ENCODE measurements around the gene OR8J3.
"Not testable (repeated sequence)": the region's sequence is repeated elsewhere in the genome, so short reads cannot be mapped to it uniquely, and the experiment has no call there.

The OR8J3 gene

DNA sequence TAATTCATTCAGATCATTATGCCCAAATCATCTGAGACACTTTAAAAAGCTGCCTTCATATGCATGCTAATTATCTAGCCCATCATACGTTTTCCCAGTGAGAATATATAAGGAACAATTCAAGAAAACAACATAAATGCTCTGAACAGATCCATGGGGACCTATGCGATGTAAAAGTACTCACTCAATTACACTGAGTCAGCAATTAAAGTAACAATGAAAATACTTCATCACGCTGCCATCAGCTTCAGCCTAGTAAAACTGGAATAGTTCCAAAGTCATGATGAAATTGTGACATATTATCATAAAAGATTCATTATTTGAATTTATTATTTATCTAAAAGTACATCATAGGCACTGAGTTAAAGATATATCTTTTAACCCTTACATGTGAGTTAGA is 23.8 kb upstream of the OR8J3 start:
- Mint-ChIP-seq H3K9me3 (no peaks in the 10 kb centered on the region), H3K36me3 (ENCODE audit: low read depth) (no peaks in the 10 kb centered on the region), H3K4me3 (no peak overlapping the region), H3K4me1 (no peaks in the 10 kb centered on the region), H3K27ac (no peak overlapping the region), H3K27me3 (ENCODE audit: low read depth, poor library complexity) (no peaks in the 10 kb centered on the region)
- TF ChIP-seq, protein P1, sequence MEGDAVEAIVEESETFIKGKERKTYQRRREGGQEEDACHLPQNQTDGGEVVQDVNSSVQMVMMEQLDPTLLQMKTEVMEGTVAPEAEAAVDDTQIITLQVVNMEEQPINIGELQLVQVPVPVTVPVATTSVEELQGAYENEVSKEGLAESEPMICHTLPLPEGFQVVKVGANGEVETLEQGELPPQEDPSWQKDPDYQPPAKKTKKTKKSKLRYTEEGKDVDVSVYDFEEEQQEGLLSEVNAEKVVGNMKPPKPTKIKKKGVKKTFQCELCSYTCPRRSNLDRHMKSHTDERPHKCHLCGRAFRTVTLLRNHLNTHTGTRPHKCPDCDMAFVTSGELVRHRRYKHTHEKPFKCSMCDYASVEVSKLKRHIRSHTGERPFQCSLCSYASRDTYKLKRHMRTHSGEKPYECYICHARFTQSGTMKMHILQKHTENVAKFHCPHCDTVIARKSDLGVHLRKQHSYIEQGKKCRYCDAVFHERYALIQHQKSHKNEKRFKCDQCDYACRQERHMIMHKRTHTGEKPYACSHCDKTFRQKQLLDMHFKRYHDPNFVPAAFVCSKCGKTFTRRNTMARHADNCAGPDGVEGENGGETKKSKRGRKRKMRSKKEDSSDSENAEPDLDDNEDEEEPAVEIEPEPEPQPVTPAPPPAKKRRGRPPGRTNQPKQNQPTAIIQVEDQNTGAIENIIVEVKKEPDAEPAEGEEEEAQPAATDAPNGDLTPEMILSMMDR (IDR thresholded peaks at IDR 0.05) = no peak
- no peak for DNase-seq

DNA sequence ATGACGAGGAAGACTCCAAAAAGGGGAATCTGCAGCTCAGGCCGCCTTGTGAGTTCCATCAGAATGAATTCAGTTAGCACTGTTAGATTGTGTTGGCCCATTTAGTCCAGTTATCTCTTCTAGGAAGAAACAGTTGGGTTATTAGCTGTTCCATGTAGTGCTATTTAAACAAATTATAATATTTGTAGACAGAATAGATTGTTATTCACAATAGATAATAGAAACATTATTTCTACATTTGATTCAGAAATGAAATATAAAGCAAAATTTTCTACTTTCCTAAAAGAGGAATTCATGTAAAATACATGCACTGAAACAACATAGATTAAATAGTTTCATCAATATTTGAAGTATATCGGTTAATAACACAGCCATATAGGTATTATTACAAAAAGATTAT is 20.2 kb upstream of the OR8J3 start, which contains the start of gene OR8K5:
Gene OR8K5 (minus strand): TSS at position 101 of the 400 bp plus-strand sequence. CDS start 0 bp downstream, at position 101.
- Mint-ChIP-seq H3K27ac (no peak within 1 kb of the TSS), H3K36me3 (ENCODE audit: low read depth) (no peaks in the 10 kb centered on the region), H3K4me1 (no peaks in the 10 kb centered on the region), H3K9me3 (peaks cover 10% of the 10 kb centered on the region), H3K27me3 (ENCODE audit: low read depth, poor library complexity) (no peaks in the 10 kb centered on the region), H3K4me3 (no peak within 1 kb of the TSS)
- TF ChIP-seq, protein P1 (IDR thresholded peaks at IDR 0.05) = no peak
- no peak for DNase-seq

DNA sequence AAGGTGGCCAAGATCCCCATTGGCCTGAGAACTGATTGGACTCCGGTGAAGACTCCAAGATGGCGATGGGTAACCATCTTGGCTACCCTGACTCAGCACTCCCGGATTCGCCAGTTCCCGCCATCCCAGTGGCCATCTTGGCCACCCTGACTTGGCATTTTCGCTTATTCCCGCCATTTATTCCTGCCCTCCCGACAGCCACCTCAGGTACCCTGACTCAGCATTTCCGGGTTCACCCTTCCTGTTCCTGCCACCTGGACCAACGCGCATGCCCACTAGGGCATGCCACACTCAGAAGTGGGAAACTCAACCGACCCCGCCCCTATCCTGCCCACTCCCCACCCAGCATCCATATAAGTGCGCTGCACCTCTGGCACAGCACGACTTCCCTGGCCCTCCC is 12.3 kb upstream of the OR8J3 start:
- H3K4me3 Mint-ChIP-seq = no peak overlapping the region
- H3K9me3 Mint-ChIP-seq = peaks cover 33% of the 10 kb centered on the region
- no peaks in the 10 kb centered on the region for H3K36me3 Mint-ChIP-seq (ENCODE audit: low read depth)
- TF ChIP-seq, protein P1 (IDR thresholded peaks at IDR 0.05) = no peak
- H3K27me3 Mint-ChIP-seq (ENCODE audit: low read depth, poor library complexity) = no peaks in the 10 kb centered on the region
- no peaks in the 10 kb centered on the region for H3K4me1 Mint-ChIP-seq
- no peak overlapping the region for H3K27ac Mint-ChIP-seq
- DNase-seq = no peak

GRCh38 chr11:56151376-56151775 is 11.4 kb upstream of the OR8J3 start:
- no peaks in the 10 kb centered on the region for H3K4me1 Mint-ChIP-seq
- no peak for DNase-seq
- H3K27ac Mint-ChIP-seq = no peak overlapping the region
- H3K27me3 Mint-ChIP-seq (ENCODE audit: low read depth, poor library complexity) = no peaks in the 10 kb centered on the region
- no peaks in the 10 kb centered on the region for H3K36me3 Mint-ChIP-seq (ENCODE audit: low read depth)
- no peak overlapping the region for H3K4me3 Mint-ChIP-seq
- TF ChIP-seq, protein P1 (IDR thresholded peaks at IDR 0.05) = no peak
- peaks cover 30% of the 10 kb centered on the region for H3K9me3 Mint-ChIP-seq

DNA sequence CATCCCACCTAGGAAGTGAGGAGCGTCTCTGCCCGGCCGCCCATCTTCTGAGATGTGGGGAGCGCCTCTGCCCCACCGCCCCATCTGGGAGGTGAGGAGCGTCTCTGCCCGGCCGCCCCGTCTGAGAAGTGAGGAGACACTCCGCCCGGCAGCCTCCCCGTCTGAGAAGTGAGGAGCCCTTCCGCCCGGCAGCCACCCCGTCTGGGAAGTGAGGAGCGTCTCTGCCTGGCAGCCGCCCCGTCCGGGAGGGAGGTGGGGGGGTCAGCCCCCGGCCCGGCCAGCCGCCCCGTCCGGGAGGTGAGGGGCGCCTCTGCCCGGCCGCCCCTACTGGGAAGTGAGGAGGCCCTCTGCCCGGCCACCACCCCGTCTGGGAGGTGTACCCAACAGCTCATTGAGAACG is 3.7 kb upstream of the OR8J3 start:
- not testable (repeated sequence) for H3K36me3 Mint-ChIP-seq (ENCODE audit: low read depth); H3K4me1 Mint-ChIP-seq; H3K27me3 Mint-ChIP-seq (ENCODE audit: low read depth, poor library complexity); DNase-seq; H3K9me3 Mint-ChIP-seq; H3K4me3 Mint-ChIP-seq; H3K27ac Mint-ChIP-seq

DNA sequence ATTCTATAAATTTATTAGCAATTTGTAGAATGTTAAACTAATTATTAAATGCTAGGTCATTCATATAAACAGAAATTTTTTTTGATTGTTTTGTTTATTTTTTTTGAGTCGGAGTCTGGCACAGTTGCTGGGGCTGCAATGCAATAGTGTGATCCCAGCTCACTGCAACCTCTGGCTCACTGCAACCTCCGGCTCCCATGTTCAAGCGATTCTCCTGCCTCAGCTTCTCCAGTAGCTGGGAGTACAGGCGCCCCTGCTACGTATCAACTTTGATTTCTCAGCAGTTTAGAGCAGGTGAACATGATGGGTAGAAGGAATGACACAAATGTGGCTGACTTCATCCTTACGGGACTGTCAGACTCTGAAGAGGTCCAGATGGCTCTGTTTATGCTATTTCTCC is 17.9 kb downstream of the OR8J3 start, which contains the start of gene OR8H3:
Gene OR8H3 (plus strand): TSS at position 301 of the 400 bp plus-strand sequence. CDS start 0 bp downstream, at position 301.
- Mint-ChIP-seq H3K4me3 (no peak within 1 kb of the TSS), H3K36me3 (ENCODE audit: low read depth) (no peaks in the 10 kb centered on the region), H3K9me3 (no peaks in the 10 kb centered on the region), H3K27me3 (ENCODE audit: low read depth, poor library complexity) (no peaks in the 10 kb centered on the region), H3K4me1 (no peaks in the 10 kb centered on the region), H3K27ac (no peak within 1 kb of the TSS)
- TF ChIP-seq, protein P1 (IDR thresholded peaks at IDR 0.05) = no peak
- DNase-seq = no peak
